GM18498 (cell line): Measurements from ENCODE around the gene GTF3C2.

ENCODE experiments used
- ATAC-seq: cut with Tn5 transposase; IDR thresholded peaks from one replicate; pipeline ENCODE4 v1.9.1; 2021; ENCODE audit warnings: mild to moderate bottlenecking, moderate library complexity; ENCODE audit not compliant: unreplicated experiment

GTF3C2 gene

GRCh38 chr2:27298391-27299080 is 58.0 kb downstream of the GTF3C2 start:
- ATAC-seq: no peak

- ATAC-seq: no peak
Measured at GRCh38 chr2:27297195-27297594, 59.4 kb downstream of the GTF3C2 start.

- no peak for ATAC-seq
Measured at GRCh38 chr2:27296481-27296880, 60.1 kb downstream of the GTF3C2 start.

- ATAC-seq: no peak
Measured at GRCh38 chr2:27294928-27295327, 61.6 kb downstream of the GTF3C2 start.

GRCh38 chr2:27291865-27292264 is 64.7 kb downstream of the GTF3C2 start:
- no peak for ATAC-seq

- no peak for ATAC-seq
Measured at GRCh38 chr2:27290549-27290948, 66.0 kb downstream of the GTF3C2 start.

- ATAC-seq: no peak
Measured at GRCh38 chr2:27288610-27289009, 68.0 kb downstream of the GTF3C2 start.

GRCh38 chr2:27285481-27285880 is 71.1 kb downstream of the GTF3C2 start:
- no peak for ATAC-seq

- ATAC-seq: no peak
Measured at GRCh38 chr2:27284996-27285395, 71.6 kb downstream of the GTF3C2 start.

GRCh38 chr2:27282892-27283291 is 73.7 kb downstream of the GTF3C2 start:
- ATAC-seq: no peak

GRCh38 chr2:27281855-27282559 is 74.6 kb downstream of the GTF3C2 start, which contains the start of gene TRIM54:
TSS of gene TRIM54 (plus strand) at chr2:27282429. CDS start at chr2:27282732, 303 bp downstream.
- ATAC-seq: no peak

- no peak for ATAC-seq
Measured at GRCh38 chr2:27281442-27281841, 75.1 kb downstream of the GTF3C2 start.

GRCh38 chr2:27280826-27281225 is 75.7 kb downstream of the GTF3C2 start:
- ATAC-seq: no peak

GRCh38 chr2:27278010-27278409 is 78.6 kb downstream of the GTF3C2 start:
- no peak for ATAC-seq
